Osteocyte (in vitro differentiated cells): ENCODE data around the gene ANKRA2. TPM values are rescaled to one million over a fixed set of nuclear protein-coding genes. Genes with fewer than 3 reads are reported as not detected.

Experiments
- DNase-seq: peaks from one replicate; pipeline ENCODE4 v3.0.0; 2021; ENCODE audit warnings: mixed read lengths; ENCODE audit not compliant: unreplicated experiment; ENCODE audit errors: extremely low spot score
- H3K27ac Mint-ChIP-seq: one replicate; pipeline ENCODE4 v1.8.0; 2021; ENCODE audit warnings: mild to moderate bottlenecking, mixed read lengths; ENCODE audit not compliant: unreplicated experiment
- H3K27me3 Mint-ChIP-seq: one replicate; pipeline ENCODE4 v1.8.0; 2021; ENCODE audit warnings: mixed read lengths; ENCODE audit not compliant: unreplicated experiment
- H3K36me3 Mint-ChIP-seq: one replicate; pipeline ENCODE4 v1.8.0; 2021; ENCODE audit warnings: mixed read lengths; ENCODE audit not compliant: unreplicated experiment
- H3K4me1 Mint-ChIP-seq: one replicate; pipeline ENCODE4 v1.8.0; 2021; ENCODE audit warnings: mixed read lengths; ENCODE audit not compliant: unreplicated experiment
- H3K4me3 Mint-ChIP-seq: one replicate; pipeline ENCODE4 v1.8.0; 2021; ENCODE audit warnings: mild to moderate bottlenecking, moderate library complexity, mixed read lengths; ENCODE audit not compliant: unreplicated experiment
- H3K9me3 Mint-ChIP-seq: one replicate; pipeline ENCODE4 v1.8.0; 2021; ENCODE audit warnings: mixed read lengths; ENCODE audit not compliant: unreplicated experiment
- long read RNA-seq: library from polyadenylated mRNA; unstranded; transcript quantifications from one replicate; pipeline ENCODE4 v2.0.0, GENCODE V29; 2021
- total RNA-seq: library from RNA; stranded (reverse); gene quantifications from 2 replicates; pipeline ENCODE4 v1.2.1, GENCODE V29; 2021
- TF ChIP-seq, protein P1 (sequence below): fragments of 200-600 bp; sonication (generic); IDR thresholded peaks from 2 replicates; pipeline ENCODE4 v1.5.0; 2021; ENCODE audit warnings: antibody characterized with exemption, mild to moderate bottlenecking, moderate library complexity

The ANKRA2 gene, protein sequence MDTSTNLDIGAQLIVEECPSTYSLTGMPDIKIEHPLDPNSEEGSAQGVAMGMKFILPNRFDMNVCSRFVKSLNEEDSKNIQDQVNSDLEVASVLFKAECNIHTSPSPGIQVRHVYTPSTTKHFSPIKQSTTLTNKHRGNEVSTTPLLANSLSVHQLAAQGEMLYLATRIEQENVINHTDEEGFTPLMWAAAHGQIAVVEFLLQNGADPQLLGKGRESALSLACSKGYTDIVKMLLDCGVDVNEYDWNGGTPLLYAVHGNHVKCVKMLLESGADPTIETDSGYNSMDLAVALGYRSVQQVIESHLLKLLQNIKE
- total RNA-seq = 19.7 and 25.3 TPM in 2 replicates
- long read RNA-seq, transcript ANKRA2-201 (9 exons, 2,063 nt) = major isoform, 105 of 140 reads
- long read RNA-seq, partial matches to known transcripts = 3 of 140 reads
- long read RNA-seq, other reads (novel, unspliced or antisense) = 31 of 140 reads

GRCh38 chr5:73565139-73565968, at the start of gene ANKRA2, which contains the start of gene UTP15:
Gene ANKRA2, minus strand, starts transcription at chr5:73565639. Its CDS starts 2,758 bp downstream, at chr5:73562881.
Gene UTP15, plus strand, starts transcription at chr5:73565743. Its CDS starts 1,602 bp downstream, at chr5:73567345.
- H3K36me3 Mint-ChIP-seq = peaks cover 24% of the 10 kb centered on the region
- peak within 1 kb of the TSS; percentile 86 for H3K4me3 Mint-ChIP-seq
- peaks cover 32% of the 10 kb centered on the region for H3K4me1 Mint-ChIP-seq
- H3K27me3 Mint-ChIP-seq = no peaks in the 10 kb centered on the region
- TF ChIP-seq, protein P1, sequence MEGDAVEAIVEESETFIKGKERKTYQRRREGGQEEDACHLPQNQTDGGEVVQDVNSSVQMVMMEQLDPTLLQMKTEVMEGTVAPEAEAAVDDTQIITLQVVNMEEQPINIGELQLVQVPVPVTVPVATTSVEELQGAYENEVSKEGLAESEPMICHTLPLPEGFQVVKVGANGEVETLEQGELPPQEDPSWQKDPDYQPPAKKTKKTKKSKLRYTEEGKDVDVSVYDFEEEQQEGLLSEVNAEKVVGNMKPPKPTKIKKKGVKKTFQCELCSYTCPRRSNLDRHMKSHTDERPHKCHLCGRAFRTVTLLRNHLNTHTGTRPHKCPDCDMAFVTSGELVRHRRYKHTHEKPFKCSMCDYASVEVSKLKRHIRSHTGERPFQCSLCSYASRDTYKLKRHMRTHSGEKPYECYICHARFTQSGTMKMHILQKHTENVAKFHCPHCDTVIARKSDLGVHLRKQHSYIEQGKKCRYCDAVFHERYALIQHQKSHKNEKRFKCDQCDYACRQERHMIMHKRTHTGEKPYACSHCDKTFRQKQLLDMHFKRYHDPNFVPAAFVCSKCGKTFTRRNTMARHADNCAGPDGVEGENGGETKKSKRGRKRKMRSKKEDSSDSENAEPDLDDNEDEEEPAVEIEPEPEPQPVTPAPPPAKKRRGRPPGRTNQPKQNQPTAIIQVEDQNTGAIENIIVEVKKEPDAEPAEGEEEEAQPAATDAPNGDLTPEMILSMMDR = no peak
- no peaks in the 10 kb centered on the region for H3K9me3 Mint-ChIP-seq
- DNase-seq = peak; percentile 99
- peak within 1 kb of the TSS; percentile 97 for H3K27ac Mint-ChIP-seq

- Mint-ChIP-seq H3K4me1 (no peaks in the 10 kb centered on the region), H3K4me3 (no peak overlapping the region), H3K27ac (no peak overlapping the region), H3K36me3 (no peaks in the 10 kb centered on the region), H3K27me3 (no peaks in the 10 kb centered on the region), H3K9me3 (no peaks in the 10 kb centered on the region)
- no peak for DNase-seq
- TF ChIP-seq, protein P1 = no peak
Measured at GRCh38 chr5:73615085-73615484, 49.6 kb upstream of the ANKRA2 start.

GRCh38 chr5:73612799-73613198, 47.4 kb upstream of the ANKRA2 start:
- no peak for DNase-seq
- peaks cover 1% of the 10 kb centered on the region for H3K4me1 Mint-ChIP-seq
- no peaks in the 10 kb centered on the region for H3K9me3 Mint-ChIP-seq
- no peak overlapping the region for H3K27ac Mint-ChIP-seq
- no peaks in the 10 kb centered on the region for H3K36me3 Mint-ChIP-seq
- H3K4me3 Mint-ChIP-seq = no peak overlapping the region
- no peaks in the 10 kb centered on the region for H3K27me3 Mint-ChIP-seq
- TF ChIP-seq, protein P1 = no peak

DNA sequence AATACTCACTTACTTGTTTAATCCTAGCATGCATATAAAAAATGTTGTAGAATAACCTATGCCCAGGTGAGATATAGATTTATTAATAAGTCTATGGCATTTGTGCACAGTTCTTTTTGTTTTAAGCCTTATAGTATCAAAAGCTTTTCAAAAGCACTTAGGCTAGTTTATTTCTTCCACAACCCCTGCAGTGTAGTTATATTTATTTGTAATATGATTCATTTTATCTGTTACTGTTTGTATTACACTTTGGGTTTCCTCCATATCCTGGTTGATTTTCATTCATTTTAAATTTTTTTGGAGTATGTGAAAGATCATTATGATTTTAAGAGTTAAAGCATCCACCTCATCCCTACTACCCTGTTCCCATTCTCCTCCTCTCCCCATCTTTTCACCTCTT, 41.8 kb upstream of the ANKRA2 start:
- Mint-ChIP-seq H3K27me3 (no peaks in the 10 kb centered on the region), H3K4me1 (peaks cover 44% of the 10 kb centered on the region)

More for the DNA sequence above, 41.8 kb upstream of the ANKRA2 start:
- Mint-ChIP-seq H3K27ac (peak overlapping the region; percentile 42), H3K9me3 (peaks cover 3% of the 10 kb centered on the region), H3K4me3 (no peak overlapping the region), H3K36me3 (no peaks in the 10 kb centered on the region)
- TF ChIP-seq, protein P1 = no peak
- no peak for DNase-seq
